ENCODE results near the gene CSRP2.

CSRP2 gene

DNA sequence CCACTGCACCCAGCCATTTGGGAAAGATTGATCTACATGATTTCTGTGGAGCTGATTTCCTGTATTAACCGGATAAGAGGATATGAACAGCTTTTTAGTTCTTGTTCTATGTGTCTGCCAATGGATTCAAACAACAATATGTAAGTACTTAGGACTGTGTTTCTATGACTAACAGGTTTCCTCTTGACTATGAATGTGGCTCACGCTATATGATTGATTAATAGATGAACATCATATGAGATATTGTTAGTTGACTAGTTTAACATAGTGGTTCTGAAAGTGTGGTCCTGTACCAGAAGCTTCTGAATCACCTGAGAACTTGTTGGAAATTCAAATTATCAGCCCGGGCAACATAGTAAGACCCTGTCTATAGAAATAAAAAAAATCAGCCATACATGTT, 12.8 kb upstream of the CSRP2 start:
- TF ChIP-seq CTCF (IDR thresholded peaks at IDR 0.05; ENCODE audit: insufficient read depth, low read depth, low read length, missing control alignments), result no peak
- no peak overlapping the region for H3K4me3 ChIP-seq (ENCODE audit: low read depth, low read length)
- DNase-seq (ENCODE audit: low read depth), result no peak

- no peak for DNase-seq (ENCODE audit: low read depth)
- H3K4me3 ChIP-seq (ENCODE audit: low read depth, low read length), result no peak overlapping the region
- no peak for TF ChIP-seq CTCF (IDR thresholded peaks at IDR 0.05; ENCODE audit: insufficient read depth, low read depth, low read length, missing control alignments)
Measured at GRCh38 chr12:76890151-76891143, 11.6 kb upstream of the CSRP2 start.

DNA sequence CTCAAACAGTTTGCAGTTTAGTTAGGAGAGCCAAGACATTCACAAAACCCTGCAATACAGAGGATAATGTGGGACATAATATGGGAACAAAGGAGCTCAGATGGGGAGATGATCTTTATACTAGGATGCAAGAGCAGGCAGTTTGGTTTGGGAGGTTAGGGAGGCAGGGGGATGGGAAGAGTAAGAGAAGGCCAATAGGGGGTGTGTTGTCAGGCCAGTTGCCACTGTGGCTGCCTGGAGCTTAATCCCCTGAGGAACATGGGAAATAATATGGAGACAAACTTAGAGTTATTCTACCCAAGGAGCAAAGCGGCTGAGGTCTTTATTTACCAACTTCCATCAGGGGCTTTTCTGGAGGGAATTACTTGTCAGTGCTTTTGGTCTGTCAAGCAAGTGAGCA, 10.0 kb upstream of the CSRP2 start:
- no peak overlapping the region for H3K4me3 ChIP-seq (ENCODE audit: low read depth, low read length)
- DNase-seq (ENCODE audit: low read depth), result no peak
- TF ChIP-seq CTCF (IDR thresholded peaks at IDR 0.05; ENCODE audit: insufficient read depth, low read depth, low read length, missing control alignments), result no peak

DNA sequence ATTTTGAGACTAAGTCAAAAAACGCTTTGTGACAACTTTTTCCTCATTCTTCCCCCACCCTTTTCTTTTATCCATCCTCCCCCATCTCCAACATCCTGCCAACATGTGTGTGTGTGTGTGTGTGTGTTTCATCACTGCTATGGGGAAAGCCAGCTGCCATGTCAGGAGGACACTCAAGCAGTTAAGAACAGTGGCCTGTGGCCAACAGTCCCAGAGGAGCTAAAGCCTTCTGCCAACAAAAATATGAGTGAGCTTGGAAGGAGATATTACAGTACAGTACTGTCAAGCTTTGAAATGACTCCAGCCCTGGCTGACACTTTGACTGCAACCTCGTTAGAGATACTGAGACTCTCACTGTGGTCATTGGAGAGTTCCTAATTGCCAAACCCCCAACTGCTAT, 5.0 kb upstream of the CSRP2 start:
- no peak for TF ChIP-seq CTCF (IDR thresholded peaks at IDR 0.05; ENCODE audit: insufficient read depth, low read depth, low read length, missing control alignments)
- H3K4me3 ChIP-seq (ENCODE audit: low read depth, low read length), result no peak overlapping the region
- no peak for DNase-seq (ENCODE audit: low read depth)

DNA sequence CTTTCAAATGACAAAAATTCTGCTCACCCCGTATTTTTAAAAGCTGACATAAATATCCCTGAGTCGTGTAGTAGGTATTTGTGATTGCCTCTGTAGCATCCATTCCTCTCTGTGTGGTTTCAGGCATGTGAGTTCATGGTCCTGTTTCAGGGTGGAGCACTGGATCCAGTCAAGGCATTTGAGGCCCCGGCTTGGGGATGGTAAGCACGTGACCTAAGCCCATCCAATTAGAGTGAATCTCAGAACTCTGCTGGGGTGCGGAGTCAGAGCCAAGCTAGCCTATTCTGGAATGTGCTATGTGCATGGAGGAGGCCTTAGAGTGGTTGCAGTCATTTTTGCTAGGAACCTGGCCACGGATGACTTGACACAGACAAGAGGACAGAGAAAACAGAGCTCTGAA, 4.3 kb upstream of the CSRP2 start:
- no peak overlapping the region for H3K4me3 ChIP-seq (ENCODE audit: low read depth, low read length)
- no peak for DNase-seq (ENCODE audit: low read depth)
- no peak for TF ChIP-seq CTCF (IDR thresholded peaks at IDR 0.05; ENCODE audit: insufficient read depth, low read depth, low read length, missing control alignments)

- no peak for TF ChIP-seq CTCF (IDR thresholded peaks at IDR 0.05; ENCODE audit: insufficient read depth, low read depth, low read length, missing control alignments)
Measured at GRCh38 chr12:76882367-76882766, 3.5 kb upstream of the CSRP2 start.

More at GRCh38 chr12:76882367-76882766, 3.5 kb upstream of the CSRP2 start:
- no peak for DNase-seq (ENCODE audit: low read depth)
- no peak overlapping the region for H3K4me3 ChIP-seq (ENCODE audit: low read depth, low read length)

All from GM12865 (cell line).